Fibroblast of upper back skin (primary cell): ENCODE data around the gene AACS.
"Not testable (repeated sequence)": the region's sequence is repeated elsewhere in the genome, so short reads cannot be mapped to it uniquely, and the experiment has no call there.

Experiments used
- DNase-seq: peaks from one replicate; pipeline ENCODE4 v3.0.0-alpha.2; 2013

Gene AACS

DNA sequence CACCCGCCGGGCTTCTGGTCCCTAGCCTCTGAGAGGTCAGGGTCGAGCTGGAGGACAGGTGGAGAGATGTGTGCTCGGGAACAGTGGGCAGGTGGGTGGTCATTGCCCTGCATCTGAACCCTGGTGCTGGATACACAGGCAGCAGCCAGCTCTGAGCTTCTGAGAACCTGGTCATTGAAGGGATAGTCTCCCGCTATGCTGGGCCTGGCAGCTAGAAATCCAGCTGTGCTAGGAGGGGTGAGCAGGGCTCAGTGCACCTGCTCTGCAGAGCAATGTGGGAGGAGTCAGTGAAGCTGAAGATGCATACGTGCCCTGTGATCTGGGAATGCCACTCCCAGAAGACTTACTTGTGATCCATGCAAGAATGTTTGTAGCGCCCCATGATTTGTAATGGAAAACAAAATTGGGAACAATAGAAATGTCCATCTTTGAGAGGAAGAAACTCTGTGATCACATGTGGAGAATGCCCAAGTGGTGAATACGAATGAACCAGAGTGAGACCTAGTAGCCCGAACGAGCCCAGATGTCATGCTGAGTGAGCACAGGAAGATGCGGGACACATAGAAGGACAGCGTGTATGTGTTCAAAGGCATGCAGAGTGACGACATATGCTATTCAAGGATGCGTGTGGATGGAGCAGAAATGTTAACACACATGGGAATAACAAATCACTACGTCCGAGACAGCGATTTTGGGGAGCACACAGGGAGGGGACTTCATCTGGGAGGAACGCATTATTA is 63.4 kb downstream of the AACS start:
- DNase-seq, result no peak

DNA sequence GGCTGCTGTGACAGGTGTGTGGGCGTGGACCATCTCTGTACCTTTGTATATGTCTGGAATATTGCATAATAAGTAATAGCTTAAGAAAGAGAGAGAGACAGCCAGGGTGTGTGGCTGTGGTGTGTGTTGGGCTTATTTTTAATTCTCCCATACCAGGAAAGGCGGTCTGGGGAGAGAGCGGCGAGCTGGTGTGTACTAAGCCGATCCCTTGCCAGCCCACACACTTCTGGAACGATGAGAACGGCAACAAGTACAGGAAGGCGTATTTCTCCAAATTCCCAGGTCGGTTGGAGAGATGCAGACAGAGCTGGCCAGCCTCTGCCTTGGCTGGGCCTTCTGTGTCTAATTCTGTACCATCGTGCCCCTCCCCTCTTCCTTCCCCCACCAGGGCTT is 63.9 kb downstream of the AACS start:
- DNase-seq, result no peak

DNA sequence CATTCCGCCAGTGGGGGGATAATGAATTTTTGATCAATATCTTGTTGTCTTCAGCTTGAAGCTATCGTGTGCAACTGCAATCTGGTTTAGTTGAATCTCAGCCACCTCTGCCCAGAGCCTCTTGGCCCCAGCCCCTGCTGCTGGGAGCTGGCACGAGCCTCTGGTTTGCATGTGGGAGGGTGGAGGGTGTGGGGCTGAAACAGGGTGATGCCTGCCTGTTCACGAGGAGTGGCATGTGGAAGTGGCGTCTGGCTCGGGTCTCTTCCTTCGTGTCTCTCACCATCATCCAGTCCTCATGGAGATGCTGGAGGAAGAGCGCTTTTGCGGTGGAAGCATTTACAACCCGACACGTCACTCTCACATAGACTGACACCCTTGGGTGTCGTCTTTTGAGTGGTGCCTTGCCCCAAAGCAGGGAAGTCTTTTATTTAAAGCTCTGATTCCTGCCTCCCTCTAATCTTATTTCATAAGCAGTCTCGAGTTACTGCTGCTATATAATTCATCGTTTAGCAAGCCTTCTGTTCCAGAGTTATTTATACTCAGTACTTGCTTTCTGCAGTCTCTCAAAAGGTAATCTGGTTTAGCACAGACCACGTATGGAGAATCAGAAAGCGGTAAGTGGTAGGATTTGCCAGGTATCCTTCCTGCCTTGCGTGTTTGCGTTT is 64.5 kb downstream of the AACS start:
- no peak for DNase-seq

DNA sequence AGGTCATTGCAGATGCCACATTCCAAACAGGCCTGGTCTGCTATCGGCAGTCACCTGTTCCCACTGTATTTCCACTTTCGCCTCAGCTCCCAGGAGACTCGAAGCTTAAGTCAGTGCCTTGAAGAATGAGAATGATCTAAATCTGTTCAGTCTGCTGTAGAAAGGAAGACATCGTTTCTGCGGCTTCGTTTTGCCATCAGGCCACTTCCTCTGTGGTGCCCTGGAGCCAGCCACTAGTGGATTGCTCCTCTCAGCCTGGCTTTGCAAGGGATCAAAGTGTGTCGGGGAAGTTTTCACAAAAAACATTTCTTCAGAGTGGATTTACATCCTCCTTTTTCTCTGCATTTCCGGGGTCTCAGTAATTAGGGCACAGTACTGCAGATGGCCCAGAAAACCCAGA is 66.7 kb downstream of the AACS start:
- no peak for DNase-seq

DNA sequence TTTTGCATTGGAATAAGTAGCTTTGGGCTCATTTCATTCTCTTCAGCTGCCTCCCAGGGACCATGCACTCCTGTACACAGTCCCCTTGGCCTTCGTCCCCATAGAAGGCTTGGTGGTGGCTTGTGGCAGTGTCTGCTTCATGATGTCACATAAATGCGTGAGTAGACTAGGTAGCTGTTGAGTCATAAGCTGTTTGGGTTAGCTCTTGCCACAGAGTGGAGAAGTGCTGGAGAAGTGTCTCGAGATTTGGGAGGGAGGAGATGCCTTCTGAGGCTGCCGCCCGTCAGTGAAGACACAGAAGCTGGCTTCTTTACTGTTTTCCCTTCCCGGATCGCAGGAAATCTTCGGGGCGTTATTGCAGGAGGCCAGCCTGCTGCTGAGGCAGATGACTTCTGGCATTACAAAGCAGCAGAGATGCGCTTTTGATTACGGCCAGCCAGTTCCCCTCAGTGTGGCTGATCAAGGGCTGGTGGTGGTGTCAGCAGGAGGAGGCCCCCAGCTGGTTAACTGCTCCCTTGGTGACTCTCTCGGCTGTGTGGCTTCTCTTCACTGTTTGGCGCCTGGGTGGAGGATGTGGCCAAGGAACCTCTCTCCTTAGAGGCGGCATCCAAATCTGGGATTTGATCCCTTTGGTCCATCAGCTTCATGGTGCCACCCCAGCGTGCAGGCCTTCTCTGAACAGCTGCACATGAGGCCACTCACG is 67.6 kb downstream of the AACS start:
- no peak for DNase-seq

DNA sequence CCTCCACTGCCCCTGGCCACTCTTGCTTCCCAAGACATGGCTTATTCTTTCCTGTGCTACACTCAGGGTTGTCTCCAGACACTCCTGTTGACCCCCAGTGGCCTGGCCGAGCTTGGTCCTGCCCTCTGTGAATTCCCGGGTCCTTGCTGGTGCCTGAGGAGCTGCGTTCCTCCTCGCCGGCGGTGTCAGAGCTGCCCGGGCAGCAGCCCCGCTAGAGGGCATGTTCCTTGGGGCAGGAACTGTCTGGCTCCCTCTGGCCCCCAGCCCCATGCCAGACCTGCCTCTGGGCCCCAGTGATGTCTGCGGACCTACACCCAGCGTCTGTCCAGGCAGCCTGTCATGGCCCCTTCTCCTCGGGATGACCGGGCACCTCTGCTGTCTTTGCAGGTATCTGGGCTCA is 68.4 kb downstream of the AACS start:
- DNase-seq, result no peak

DNA sequence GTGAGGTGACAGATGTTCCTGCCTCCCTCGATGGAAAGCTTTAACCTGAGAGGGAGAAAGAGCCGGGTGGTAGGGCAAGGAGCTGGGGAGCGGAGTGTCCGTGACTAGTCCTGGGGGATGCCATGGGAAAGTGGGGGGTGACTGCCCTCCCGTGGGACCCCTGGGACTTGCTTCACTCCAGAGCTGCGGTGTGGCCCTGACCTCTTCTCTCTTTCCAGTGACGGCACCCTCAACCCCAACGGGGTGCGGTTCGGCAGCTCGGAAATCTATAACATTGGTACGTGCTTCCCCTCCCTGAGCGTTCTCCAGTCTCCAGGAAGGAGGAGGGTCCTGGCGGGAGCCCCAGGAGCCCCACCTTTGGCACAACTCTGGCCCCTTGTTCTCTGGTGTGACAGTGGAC is 69.3 kb downstream of the AACS start:
- no peak for DNase-seq

DNA sequence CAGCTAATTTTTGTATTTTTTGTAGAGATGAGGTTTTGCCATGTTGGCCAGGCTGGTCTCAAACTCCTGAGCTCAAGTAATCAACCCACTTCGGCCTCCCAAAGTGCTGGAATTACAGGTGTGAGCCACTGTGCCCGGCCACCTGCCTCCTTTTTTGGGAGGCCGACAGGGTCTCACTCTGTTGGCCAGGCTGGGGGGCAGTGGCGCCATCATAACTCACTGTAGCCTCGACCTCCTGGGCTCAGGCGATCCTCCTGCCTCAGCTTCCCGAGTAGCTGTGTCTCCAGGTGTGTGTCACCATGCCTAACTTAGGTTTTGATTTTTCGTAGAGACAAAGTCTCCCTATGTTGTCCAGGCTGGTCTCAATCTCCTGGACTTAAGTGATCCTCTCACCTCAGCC is 70.7 kb downstream of the AACS start:
- no peak for DNase-seq

DNA sequence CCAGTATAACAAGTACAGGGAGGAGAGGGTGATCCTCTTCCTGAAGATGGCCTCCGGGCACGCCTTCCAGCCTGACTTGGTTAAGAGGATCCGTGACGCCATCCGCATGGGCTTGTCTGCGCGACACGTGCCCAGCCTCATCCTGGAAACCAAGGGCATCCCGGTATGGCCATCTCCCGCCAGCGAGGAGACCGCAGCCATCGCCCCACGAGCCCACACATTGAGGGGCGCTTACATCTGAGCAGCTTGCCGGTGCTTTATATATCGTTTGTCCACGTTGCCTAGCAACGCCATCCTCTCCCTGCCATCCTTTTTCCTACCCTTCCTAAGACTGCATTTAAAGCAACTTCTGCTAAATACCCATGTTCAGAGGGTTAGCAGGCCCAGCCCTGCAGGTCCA is 71.5 kb downstream of the AACS start:
- DNase-seq, result no peak

DNA sequence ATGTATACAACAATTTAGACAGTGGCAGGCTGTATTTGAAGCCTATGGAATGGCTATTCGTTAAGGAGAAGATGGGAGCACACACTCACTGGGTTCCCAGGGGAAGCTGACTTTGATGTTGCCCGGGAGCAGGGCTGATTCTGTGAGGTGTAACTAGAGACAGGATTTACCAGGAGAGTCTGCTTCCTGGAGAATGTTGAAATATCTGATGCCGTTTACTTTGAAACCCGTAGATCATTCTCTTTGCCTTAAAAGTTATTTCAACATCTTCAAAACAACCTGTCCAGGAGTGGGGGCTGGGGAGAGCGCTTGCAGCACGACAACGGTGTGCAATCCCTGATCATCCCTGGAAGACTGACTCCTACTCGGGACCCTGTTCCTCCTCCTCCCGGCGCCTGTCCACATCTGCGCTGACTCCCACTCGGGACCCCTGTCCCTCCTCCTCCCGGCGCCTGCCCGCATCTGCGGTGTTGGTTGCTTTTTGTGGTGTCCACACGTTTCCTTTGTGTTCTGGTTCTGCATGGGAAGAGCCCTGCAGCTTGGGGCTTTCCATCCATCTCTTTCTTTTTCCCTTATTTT is 72.6 kb downstream of the AACS start:
- DNase-seq, result no peak

DNA sequence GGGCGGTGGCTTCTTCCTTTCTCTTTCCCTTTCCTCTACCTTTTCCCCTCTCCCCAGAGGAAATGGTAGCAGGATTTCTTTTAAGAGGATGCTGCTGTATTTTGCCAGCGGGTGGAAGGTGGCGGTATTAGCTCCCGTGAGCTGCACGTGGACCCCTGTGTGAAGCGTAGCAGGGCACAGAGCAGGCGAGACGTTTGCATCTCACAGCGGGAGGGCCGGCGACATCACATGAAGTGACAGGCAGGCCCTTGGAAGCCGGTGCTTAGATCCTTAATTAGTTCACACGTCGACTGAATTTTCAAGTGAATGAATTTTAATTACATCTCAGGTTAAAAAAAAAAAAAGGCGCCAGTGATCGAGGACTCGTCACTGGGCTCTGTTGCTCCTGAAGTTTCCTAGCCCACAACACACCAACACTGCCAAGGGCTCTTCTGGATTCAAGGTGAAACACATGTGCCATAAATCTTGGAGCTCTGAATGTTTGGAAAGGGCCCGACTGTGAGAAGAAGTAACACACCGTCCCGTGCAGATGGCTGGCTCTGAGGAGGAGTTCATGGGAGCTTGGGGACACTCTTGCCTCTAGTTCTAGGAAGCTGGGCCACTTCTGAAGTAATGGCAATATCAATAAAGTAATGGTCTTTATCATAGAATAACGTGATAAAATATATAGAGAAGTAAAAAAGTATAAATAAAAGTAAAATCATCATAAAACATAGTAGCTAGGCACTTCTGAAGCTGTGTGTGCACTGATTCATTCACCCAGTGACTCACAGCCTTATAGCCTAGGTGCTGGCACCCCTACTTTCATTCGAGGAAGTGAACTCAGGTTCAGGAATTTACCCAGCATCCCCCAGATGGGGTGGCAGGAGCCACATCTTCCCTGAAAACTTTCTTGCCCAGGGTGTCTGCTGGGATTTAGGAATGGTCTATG is 75.3 kb downstream of the AACS start:
- peak; percentile 72 for DNase-seq

DNA sequence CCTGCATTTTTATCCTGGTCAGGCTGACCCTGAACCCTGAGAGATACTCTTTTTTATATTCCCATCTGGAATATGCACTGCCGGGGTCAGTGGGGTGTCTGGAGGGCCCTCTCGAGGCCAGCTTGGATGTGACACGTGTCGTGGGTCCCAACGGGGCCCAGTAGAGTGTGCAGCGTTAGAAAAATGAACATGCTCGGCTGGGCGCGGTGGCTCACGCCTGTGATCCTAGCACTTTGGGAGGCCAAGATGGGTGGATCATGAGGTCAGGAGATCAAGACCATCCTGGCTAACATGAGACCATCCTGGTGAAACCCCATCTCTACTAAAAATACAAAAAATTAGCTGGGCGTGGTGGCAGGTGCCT is 76.0 kb downstream of the AACS start:
- DNase-seq, result not testable (repeated sequence)

DNA sequence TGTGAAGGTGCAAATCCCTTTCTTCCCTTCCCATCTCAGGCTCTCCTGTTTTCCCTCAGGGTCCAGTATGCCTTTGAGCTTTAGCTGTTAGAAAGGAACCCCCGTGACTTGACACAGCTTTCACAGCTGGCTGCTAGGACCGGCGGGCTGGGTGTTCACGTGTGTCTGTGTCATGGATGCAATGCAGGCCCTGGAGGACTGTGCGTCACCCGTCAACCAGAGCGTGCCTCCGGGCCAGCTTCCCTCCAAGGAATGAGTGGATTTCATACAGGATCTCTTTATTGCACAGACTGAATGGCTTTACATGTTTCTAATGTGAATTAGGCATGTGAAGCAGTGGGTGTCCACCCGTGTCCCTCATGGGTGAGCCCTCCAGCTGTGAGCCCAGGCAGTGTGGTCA is 77.4 kb downstream of the AACS start:
- DNase-seq, result peak; percentile 14

DNA sequence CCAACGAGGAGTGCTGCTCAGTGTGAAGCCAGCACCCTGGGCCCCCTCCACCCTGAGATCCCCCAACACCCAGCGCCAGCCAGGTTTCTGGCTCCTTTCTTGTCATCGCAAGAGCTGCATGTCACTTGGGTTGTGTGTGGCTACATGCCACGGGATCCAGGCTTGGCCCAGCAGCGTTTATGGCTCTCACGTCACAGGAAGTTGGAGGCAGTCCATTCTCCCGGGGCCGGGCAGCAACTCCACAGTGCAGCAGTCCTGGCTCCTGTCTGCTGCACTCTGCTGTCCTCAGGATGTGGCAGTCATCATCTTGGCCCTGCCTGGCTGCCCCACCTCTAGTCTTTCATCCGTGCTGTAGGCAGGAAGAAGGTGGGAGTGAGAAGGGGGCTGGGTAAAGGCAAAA is 78.3 kb downstream of the AACS start:
- peak; percentile 20 for DNase-seq

DNA sequence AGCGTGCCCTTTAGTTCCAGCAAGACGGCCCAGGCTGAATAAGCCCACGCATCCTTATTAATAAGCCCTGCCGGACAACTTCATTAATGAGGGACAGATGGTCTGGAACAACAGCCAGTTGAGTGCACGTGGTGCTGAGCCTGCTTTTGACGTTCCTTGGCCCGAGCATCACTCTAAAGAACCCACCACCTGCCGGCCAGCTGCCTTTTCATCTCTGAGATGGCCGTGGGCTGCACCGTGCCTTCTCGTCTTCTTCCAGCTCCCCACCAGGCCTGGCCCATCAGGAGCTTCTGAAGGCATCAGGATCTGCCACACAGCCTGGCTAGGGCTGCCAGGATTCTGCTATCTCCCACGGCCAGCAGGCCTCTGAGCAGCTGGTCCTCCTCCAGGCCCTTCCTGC is 80.0 kb downstream of the AACS start:
- peak; percentile 22 for DNase-seq

DNA sequence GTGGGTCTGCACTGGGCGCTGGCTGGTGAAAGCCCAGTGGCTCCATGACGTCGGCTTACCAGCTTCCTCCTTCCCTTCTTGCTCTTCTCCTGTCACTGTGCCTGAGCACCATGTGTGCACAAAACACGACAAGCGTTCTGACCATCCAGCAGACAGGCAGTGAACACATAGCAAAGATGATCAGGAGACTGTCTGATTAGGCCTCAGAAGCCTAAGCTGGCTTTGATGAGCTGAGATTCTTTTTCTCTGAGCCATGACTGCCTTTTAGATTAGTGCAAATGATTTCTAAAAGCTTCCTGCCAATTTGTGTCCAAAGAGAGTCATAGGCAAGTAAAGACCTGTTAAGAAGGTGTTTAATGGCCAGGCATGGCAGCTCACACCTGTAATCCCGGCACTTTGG is 83.1 kb downstream of the AACS start:
- DNase-seq, result no peak

DNA sequence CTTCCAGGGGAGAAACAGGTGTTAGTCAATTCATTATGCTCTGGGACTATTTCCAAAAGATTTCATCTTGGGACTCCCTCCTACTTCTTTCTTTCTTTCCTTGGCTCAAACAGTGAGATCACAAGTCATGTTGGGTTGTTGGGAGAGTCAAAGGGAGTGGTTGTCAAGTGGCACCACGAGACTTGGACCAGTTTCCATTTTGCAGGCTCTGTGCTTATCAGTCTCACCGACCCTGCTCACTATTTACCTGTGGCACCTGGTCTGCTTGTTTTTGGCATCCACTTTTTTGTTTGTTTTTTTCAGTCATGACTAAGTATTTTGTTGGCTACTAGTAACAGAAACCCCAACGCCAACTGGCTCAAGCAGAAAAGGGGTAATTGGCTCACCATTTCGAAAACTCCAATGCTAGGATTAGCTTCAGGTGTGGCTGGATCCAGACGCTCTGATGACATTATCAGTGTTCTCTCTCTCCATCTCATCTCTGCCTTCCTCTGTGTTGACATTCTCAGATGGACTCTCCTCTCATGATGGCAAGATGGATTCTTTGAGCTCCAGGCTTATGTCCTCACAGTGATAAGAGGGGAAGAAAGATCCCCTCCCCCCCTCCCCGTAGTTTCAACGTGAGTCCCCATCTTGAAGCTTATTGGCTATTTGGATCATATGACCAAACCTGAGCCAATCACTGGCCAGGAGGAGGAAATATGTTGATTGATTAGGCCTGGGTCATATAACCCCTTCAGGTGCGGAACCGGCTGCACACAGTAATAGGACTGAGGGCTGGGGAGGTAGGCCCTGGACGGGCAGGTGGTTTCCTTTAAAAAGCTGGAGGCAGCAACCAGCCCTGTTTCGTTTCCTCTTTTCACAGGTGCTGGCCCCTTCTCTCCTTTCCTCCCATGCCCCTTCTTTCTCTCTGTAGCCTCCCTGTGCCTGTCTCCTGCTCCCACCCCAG is 84.2 kb downstream of the AACS start:
- no peak for DNase-seq

DNA sequence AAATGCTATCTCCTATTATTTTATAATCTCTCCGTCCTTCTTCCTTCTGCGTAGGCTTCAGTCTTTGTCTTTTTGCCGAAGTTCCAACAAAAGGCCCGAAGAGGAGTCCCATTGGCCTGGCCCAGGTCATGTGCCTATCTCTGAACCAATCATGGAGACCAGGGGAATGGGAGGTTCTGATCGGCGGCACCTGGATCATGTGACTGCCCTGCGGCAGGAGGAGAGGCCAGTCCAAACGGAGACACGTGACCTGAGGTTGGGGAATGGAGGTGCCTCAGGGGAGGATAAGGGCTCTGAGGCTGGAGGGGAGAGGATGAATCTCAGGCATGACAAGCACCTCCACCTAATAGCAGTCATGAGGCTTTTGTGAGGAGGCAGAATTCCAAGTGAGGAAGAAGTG is 86.0 kb downstream of the AACS start:
- DNase-seq, result no peak

DNA sequence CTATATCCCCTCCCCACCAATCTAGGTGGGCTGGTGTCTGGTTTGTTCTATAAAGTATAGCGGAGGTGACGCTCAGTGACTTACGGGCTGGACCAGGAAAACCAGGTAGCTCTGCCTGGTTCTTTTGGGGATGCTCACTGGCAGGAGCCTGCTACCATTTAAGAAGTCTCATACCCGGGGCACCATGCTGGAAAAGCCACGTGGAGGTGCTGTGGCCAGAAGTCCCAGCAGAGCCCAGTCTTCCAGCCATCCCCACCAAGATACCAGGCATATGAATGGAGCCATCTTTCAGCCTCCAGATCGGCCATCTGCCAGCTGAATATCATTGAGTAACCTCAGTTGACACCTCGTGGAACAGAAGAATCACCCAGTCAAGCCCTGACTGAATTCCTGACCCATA is 87.2 kb downstream of the AACS start:
- no peak for DNase-seq

DNA sequence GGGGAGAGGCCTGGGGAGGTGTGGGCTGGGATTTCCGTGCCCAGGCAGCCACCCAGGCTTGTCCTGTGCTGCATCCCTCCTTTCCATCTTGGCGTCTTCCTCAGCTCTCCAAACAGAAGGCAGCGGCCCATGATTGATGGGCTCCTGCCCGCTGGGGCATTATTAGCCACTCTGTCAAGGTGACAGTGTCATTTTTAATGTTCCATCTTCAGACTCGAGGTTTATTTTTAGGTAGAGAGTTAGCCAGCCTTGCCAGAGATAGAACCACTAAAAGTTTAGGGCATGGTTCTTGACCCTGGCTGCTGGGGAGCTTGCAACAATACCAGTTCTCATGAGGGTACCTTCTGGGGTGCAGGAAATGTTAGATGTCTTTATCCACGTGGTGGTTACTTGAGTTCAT is 90.1 kb downstream of the AACS start:
- no peak for DNase-seq

DNA sequence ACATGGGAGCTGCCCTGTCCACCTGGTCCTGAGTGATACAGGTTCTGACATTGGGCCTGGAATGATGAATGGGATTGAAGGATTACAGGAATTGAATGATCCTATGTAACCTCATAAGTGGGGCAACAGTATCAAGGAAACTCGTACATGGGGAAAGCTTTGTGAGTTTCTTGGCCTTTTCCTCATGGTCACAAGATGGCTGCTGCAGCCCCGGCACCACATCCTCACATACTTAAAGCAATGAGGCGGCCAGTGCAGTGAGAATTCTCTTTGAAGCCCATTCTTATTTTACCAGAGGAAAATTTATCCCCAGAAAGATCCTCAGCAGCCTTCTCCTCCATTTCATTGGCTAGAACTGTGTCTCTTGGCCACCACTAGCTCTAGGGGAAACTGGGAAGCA is 91.9 kb downstream of the AACS start:
- no peak for DNase-seq

DNA sequence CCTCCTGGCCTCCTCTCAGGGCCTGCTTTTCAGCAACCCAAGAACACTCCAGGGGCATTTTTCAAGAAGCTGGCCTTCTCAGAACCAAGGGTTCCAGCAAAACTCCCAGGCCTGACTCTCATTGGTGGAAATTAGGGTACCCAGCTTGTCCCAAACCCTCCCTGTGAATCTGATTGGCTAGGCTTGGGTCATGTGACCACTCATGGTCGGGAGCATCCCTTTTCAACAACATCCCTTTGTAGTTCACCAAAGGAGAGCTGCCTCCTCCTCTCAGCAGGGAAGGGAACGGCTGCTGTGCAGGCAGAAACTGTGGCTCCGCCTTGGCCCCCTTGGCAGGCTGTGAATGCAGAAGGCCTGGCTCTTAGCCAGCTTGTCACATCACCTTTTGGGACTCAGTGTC is 94.5 kb downstream of the AACS start:
- DNase-seq, result no peak
